ENCODE results near the gene ATF7IP2.
A peak's percentile ranks its signal among the peaks of the same experiment; 100 is the strongest.

Gene ATF7IP2

GRCh38 chr16:10518479-10519041 is 132.7 kb downstream of the ATF7IP2 start:
- DNase-seq, result no peak

- no peak for DNase-seq
These were observed 133.4 kb downstream of the ATF7IP2 start for GRCh38 chr16:10519297-10519696.

GRCh38 chr16:10519929-10520868 is 134.3 kb downstream of the ATF7IP2 start:
- no peak for DNase-seq

GRCh38 chr16:10520869-10521578 is 135.2 kb downstream of the ATF7IP2 start:
- DNase-seq, result no peak

DNA sequence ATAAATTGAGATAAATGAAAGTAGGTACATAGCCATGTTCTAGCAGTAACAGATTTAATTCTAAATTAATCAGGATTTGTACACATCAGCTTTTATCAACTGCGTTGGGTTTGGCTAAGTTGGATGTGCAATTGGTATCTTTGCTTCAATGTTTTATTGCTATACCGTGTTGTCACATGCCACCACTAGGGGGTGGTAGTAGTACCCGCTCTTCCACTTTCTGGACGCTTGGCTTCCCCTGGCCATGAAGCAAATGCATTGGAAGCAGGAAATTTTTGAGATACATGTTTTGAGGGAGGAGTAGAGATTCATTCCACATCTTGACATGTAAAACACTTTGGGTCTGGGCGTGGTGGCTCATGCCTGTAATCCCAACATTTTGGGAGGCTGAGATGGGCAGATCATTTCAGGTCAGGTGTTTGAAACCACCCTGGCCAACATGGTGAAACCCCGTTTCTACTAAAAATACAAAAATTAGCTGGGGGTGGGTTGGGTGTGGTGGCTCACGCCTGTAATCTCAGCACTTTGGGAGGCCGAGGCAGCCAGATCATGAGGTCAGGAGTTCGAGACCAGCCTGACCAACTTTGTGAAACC is 135.9 kb downstream of the ATF7IP2 start:
- peak; percentile 17 for DNase-seq

GRCh38 chr16:10522966-10523365 is 137.1 kb downstream of the ATF7IP2 start:
- peak; percentile 12 for DNase-seq

DNA sequence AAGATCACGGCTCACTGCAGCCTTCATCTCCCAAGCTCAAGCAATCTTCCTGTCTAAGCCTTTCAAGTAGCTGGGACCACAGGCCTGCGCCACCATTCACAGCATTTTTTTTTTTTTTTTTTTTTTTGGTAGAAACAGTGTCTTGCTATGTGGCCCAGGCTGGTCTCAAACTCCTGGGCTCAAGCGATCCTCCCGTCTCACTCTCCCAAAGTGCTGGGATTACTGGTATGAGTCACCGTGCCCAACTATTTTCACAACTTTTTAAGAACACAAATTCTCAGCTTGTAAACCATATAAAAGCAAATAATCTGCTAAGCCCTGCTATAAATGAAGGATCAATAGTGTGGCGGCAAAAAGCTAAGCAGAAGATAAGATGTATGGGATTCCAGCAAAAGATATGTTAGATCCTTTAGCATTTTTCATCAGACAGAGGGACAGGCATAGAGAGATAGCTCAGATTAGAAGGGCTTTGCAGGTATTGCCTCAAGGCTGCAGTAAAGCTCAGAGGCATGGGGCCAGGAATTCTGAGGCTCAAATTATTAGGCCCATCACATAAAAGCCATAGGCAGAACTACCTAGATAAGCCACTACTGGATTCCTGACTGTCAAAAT is 139.5 kb downstream of the ATF7IP2 start:
- no peak for DNase-seq

- DNase-seq, result no peak
These were observed 141.1 kb downstream of the ATF7IP2 start for GRCh38 chr16:10526962-10527361.

DNA sequence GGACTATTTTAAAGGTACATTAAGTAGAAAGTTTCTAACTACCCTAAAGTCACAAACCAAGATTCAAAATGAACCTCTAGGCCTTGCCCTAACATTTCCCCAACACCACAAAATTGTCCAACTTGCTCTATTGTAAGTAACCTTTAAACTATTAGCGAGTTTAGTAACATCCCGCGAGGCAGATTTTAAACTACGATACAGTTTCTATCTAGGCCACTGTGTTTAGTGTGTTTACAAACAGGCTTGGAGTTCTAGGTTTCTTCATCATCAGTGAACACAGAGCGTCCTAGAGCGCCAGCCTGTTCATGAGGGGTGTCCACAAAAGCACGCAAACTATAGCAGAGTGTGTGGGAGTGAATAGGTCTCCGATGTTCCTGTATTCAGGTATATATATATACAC is 142.8 kb downstream of the ATF7IP2 start:
- DNase-seq, result no peak

- no peak for DNase-seq
These were observed 144.2 kb downstream of the ATF7IP2 start for GRCh38 chr16:10529895-10530669.

DNA sequence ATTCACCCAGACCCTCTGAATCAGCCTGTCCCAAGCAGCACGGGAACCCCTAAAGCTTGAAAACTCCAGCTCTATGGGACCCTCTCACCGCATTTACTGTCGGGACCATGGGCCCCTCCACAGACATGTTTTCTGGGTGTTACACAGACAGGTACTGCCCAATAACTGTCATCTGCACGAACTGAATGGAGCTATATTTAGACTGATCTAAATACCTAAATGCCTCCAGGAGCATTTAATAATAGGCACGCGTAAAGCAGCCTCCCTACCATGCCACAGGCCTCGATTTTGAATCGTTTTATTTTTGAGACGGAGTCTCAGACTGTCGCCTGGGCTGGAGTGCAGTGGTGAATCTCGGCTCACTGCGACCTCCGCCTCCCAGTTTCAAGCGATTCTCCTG is 144.8 kb downstream of the ATF7IP2 start:
- no peak for DNase-seq

DNA sequence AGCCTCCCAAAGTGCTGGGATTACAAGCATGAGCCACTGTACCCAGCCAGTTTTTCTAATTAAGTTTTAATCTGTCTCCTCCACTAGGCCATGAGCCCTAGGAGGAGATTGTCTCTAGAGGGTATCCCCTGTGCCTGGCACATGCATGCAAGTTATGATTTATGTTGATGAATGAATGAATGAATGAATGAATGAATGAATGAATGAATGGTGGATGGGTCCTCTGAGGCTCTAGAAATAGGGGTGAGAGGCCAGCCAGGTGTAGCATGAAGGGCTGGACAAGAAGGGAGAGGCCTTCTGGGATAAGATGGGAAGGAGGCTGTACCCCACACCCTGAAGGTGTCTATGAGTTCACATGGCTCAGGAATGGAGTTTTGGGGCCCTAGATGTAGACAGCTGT is 145.7 kb downstream of the ATF7IP2 start:
- DNase-seq, result no peak

All from NCI-H2171 treated with DMSO at 0.1 percent for 48 hours (cell line).